HL-60 (cell line): ENCODE data around the gene SFXN5.

Experiments
- CTCF ChIP-seq: IDR thresholded peaks from one replicate; pipeline ENCODE4 v1.5.1; 2011; ENCODE audit warnings: low read length, control low read depth, inconsistent platforms; ENCODE audit not compliant: insufficient read depth
- POLR2AphosphoS5 ChIP-seq: IDR thresholded peaks from 2 replicates; pipeline ENCODE4 v1.6.1; 2012; ENCODE audit warnings: low read depth
- REST ChIP-seq: IDR thresholded peaks from 2 replicates; pipeline ENCODE4 v1.6.1; 2012; ENCODE audit warnings: low read depth; ENCODE audit not compliant: insufficient replicate concordance
- SPI1 ChIP-seq: IDR thresholded peaks from 2 replicates; pipeline ENCODE4 v1.6.1; 2012; ENCODE audit warnings: low read depth, mild to moderate bottlenecking, borderline replicate concordance

- TF ChIP-seq CTCF (no peak), SPI1 (no peak), REST (no peak), POLR2AphosphoS5 (no peak)
Observed at GRCh38 chr2:73116182-73116960, 44.9 kb upstream of the SFXN5 start.
